ENCODE data around the gene RAB24.

DNA sequence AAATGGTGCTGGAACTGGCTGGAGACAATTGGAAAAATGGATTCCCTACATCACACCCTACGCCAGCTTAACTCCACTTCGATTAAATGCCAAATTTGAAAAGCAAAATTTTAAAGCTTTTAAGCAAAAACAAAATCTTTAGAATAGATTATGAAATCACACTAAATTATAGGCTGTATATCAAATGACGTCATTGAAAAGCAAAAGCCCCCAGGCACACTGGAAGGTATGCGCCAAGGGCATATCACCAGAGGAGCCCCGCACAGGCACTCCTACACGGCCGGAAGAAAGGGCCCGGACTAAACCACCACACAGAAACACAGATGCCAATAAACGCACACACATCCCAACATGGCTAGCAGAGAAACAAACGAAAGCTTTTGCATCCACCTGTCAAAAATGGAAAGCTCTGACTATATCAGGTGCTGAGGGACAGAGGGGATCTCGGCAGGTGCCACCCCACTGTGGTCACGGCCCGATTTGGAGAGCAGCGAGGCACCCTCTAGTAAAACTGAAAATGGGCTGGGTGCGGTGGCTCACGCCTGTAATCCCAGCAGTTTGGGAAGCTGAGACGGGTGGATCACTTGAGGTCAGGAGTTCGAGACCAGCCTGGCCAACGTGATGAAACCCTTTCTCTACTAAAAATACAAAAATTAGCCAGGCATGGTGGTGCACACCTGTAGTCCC, 25.2 kb upstream of the RAB24 start:
- no peak for TF ChIP-seq CTCF (IDR thresholded peaks at IDR 0.05; ENCODE audit: insufficient read depth, low read length)
- TF ChIP-seq, protein P1, sequence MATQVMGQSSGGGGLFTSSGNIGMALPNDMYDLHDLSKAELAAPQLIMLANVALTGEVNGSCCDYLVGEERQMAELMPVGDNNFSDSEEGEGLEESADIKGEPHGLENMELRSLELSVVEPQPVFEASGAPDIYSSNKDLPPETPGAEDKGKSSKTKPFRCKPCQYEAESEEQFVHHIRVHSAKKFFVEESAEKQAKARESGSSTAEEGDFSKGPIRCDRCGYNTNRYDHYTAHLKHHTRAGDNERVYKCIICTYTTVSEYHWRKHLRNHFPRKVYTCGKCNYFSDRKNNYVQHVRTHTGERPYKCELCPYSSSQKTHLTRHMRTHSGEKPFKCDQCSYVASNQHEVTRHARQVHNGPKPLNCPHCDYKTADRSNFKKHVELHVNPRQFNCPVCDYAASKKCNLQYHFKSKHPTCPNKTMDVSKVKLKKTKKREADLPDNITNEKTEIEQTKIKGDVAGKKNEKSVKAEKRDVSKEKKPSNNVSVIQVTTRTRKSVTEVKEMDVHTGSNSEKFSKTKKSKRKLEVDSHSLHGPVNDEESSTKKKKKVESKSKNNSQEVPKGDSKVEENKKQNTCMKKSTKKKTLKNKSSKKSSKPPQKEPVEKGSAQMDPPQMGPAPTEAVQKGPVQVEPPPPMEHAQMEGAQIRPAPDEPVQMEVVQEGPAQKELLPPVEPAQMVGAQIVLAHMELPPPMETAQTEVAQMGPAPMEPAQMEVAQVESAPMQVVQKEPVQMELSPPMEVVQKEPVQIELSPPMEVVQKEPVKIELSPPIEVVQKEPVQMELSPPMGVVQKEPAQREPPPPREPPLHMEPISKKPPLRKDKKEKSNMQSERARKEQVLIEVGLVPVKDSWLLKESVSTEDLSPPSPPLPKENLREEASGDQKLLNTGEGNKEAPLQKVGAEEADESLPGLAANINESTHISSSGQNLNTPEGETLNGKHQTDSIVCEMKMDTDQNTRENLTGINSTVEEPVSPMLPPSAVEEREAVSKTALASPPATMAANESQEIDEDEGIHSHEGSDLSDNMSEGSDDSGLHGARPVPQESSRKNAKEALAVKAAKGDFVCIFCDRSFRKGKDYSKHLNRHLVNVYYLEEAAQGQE (IDR thresholded peaks at IDR 0.05; ENCODE audit: insufficient replicate concordance, low read depth) = no peak
- no peak for TF ChIP-seq POLR2AphosphoS5 (IDR thresholded peaks at IDR 0.05; ENCODE audit: low read depth)
- no peak for TF ChIP-seq SPI1 (IDR thresholded peaks at IDR 0.05; ENCODE audit: borderline replicate concordance, low read depth)
- TF ChIP-seq GABPA (IDR thresholded peaks at IDR 0.05; ENCODE audit: low read depth) = no peak

Data from HL-60 (cell line).